ENCODE results near the gene ITIH4.

ITIH4 gene

DNA sequence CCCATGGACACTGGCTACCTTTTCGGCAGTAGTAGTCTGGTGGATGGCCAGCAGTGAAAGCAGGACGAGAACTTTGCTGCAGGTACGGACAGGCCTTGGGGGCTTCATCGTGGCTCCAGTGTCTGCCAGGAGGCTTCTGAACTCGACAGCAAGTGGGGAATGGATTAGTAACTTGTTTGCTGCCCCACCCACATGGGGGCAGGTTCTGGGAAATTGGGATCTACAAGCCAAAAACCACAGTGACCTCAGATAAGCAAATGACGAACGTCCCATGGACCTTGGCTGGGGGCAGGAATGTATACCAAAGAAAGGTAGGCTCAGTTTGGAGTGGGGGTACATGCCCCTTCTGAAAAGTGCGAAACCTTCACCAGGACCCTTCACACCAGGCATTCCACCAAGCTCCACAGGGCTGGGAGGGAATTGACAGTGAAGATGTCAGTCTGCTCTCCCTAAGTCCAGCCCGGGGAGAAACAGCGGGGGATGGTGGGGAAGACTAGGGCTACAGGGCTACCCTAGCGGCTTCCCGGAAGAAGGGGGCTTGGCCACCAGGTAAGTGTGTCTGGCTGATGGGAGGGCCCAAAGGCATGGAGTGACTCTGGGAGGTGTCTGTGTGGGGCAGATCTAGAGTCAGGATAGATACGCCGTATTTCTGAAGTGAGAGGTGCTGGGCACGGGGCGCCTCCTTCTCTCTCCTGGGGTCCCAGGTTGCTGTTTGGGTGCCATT, at the start of gene ITIH4:
Gene ITIH4 (minus strand): TSS at position 138 of the 724 bp plus-strand sequence. CDS start 30 bp downstream, at position 108.
- no peak for DNase-seq

DNA sequence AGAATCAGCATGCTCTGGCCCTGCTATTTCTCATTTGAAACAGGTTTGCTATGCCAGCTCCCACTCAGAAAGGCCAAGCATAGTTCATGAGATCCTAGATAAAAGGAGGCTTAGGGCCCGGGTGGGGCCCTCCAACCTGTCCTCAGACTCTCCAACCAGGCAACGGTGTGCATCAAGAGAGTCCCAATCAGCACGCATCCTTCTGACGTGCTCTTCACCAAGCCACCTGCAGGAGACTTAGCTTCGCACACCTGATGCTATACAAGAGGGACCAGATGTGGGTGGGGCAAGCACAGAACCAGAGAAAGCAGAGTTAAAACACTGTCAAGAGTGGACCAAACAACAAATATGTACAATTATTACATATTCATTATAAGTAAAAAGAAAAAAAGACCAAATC, 49.6 kb upstream of the ITIH4 start:
- no peak for DNase-seq

DNA sequence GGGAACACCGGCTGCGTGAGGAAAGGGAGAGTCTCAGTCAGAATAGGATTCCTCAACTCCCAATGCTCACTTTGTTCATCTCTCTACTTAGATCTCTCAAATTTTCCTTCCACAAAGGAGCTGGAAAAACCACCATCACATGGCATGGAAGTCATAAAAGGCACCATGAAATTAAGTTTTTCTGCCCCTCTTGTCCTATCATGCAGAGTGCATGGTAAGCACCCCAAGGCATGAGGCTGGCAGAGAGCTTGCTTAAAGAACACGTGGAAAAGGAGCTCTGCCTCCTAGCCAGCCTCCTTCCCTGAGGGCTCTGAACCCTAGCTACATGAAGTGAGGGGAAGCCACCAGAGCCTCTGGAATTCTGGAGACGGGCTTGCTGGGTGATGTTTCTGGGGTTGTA, 49.1 kb upstream of the ITIH4 start:
- DNase-seq = no peak

DNA sequence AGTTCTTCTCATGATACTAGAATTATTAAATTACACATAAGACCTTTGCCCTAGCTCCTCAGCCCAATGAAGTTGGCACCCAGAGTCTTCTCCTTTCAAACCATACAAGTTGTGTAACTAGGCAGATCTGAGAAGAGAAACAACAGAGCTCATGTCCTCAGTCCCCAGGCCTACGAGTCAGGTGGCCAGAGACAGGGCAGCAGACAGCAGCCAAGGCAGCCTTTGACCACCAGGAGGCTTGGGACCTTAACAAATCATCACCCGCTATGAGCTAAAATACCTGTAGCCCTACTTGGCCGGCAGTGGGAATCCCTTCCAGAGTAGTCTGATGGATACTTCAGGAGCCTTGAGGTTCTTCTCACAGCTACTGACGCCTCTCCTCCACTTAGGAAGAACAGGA, 48.6 kb upstream of the ITIH4 start:
- DNase-seq = no peak

DNA sequence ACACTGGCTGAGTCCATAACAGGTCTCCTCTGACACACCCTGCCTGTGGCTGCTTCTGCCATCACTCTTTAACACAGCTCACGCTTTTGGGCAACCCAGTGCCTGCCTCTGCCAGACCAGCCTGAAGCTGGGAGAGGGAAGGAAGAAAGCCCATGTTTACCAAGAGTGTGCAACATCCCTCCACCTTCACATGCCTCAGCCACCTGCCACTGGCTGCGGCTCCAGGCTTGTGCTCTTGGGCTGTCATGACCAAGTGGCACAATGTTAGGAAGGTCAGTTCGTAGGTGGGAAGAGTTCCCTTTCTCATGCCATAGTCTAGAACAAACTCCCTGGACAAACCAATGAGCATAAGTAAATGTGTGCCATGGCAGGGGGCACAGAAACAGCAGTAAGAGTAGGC, 46.6 kb upstream of the ITIH4 start:
- DNase-seq = no peak

DNA sequence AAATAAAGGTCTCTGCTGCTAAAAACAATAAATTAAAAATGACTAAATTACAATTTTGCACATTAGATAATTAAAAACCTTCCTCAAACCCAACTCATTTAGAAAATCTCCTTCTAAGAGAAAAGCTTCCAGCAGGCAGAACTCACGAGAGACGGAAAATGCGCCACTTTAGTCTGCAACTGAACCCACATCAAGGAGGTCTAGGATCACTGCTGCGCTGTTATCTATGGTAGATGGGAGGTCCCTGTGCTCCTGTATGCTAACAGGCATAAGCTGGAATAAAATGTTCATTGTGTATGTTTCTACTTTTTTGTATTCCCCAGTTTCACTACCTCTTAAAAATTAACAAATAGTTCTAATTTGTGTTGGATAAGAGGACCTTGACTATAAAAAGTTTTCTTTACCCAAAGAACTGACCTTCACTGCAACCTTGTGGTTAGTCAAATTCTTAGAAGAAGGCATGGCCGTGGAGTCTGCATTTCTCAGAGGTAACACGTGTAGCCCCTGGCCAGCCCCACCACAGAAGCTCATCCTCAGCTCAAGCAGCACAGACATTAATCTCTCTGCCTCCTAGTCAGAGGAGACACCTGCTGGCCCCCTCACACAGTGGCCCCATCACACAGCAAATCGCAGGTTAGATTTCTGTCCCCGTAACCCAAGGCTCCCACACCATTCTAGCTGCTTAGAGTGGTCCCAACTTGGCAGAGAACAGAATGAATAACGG, 44.6 kb upstream of the ITIH4 start:
- DNase-seq = no peak

DNA sequence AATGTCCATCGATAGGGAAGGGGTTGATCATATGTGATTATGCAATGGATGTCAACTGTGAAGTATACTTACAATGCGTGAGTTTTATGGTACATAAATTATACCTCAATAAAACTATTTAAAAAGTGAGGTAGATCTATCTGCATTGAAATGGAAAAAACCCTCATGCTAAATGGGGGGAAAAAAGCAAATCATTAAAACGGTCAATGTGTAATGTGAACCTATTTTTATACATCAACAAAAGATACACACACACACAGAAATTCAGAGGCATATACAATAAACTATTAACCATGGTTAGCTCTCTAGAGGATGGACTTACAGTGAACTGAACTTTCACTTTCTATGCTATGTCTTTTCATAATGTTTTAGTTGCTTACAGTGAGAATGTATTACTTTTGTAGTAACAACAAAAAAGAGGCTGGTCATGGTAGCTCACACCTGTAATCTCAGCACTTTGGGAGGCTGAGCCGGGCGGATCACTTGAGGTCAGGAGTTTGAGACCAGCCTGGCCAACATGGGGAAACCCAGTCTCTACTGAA, 43.8 kb upstream of the ITIH4 start:
- no peak for DNase-seq

DNA sequence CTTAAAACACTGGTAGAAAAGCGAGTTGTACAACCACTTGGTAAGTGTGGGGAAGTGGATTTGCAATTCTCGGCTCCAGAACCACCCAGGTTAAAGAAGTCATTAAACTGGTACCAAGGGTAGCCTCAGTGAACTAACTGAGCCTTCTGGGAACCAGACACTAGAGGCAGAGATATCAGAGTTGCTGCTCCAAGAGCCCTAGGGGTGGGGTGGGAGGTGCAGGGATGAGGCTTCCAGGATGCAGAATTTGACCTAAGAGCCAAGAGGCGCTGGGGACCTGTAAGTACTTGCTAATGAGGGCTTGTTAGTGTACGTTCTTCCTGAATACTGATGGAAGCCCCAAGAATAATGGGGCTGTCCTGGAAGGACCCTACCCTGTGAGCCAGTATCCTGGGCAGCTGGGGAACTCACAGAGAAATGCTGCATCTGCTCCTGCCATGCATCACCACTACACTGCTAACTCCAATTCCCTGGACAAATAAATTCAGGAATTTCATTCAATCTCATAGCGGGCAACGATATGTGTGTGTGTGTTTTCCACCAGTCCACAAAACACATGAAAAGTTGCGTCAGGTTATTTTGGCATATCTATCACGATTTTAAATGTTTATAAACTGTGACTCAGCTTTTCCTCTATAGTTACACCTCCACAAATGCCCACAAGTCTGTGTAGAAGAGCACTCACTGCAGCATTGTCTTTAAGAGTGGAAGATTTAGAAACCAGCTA, 43.1 kb upstream of the ITIH4 start:
- no peak for DNase-seq

DNA sequence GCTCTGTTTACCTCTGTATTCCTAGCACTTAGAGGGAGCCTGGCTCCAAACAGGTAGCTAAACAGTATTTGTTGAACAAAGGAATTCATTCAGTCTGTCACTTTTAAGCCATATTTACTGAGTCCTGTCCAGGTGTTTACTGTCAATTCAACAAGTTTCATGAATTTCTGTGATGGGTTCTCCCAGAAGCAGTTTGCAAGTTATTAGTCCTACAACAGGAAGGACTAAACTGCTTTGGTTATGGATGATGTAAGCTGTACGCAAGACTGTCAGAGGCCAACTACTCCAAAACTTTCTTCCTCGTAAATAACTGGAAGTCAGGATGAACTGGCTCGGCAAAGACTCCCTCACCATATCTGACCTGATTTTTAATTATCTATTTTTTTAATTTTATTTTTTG, 41.8 kb upstream of the ITIH4 start:
- DNase-seq = no peak

DNA sequence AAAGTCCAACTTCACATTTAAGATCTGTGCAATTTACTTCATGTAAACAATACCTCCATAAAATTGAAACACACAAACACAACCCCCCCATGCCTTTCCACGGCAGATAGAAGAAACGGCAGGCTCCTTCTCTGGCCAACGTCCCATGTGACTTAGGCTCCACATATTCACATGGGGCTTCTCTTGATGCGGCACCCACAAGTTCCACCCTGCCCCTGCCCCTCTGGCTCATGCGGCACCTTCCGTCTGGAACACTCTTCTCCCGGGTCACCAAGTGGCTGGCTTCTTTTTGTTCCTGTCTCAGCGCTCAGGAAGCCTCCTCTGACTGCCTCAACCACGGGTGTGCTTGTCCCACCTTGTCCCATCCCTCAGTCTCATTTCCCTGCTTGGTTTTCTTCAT, 41.3 kb upstream of the ITIH4 start:
- DNase-seq = no peak

DNA sequence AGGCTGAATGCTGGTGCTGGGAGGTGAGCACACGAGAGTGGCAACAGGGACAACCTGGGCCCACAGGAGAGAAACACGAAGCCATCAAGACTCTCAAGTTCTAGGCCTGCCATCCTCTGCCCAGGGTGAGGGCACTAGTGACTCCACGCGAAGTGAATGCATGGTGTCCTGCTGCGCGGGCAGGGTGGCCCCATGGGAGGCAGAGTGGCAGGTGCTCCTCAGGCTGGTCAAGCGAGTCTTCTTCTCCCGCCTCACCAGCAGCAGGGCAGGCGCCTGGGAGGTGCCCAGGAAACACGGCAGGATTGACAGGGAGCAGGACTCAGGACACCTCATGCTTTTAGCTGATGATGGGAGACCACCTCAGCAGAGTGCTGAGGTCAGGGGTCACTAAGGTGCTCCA, 40.0 kb upstream of the ITIH4 start:
- no peak for DNase-seq

DNA sequence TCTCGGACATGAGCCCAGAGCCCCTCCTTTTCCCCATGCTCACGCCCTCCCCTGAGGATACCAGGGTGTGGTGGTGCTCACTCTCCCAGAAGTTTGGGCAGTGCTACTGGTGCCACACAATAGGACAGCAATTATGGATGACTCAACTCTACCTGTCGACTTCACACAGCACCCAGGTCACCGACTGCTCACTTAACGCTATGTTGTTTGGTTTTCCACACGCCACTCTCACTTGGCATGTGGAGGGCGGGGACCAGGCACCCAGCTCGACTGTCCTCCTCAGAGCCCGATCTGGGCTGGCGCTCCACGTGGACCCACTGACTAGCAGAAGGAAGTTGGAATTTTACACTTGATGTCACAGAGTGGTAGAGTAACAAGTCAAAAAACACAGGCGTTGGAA, 36.0 kb upstream of the ITIH4 start:
- DNase-seq = no peak

DNA sequence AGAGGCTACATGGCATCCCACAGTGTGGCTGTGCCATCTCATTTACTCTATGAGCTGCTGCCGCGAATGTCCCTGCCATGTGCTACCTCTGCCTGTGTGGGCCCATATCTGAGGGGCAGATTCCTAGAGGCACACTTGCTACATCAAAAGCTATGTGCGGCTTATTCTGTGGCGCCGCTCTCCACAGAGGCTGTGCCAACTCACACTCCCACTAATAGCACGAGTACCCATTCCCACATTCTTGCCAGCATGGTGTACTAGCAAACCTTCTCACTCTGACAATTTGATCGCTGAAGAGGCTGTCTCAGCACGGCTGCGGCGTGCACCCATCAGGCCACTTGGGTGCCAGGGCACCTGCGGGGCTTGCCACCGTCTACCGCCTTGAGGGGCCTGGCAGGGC, 35.5 kb upstream of the ITIH4 start:
- no peak for DNase-seq

DNA sequence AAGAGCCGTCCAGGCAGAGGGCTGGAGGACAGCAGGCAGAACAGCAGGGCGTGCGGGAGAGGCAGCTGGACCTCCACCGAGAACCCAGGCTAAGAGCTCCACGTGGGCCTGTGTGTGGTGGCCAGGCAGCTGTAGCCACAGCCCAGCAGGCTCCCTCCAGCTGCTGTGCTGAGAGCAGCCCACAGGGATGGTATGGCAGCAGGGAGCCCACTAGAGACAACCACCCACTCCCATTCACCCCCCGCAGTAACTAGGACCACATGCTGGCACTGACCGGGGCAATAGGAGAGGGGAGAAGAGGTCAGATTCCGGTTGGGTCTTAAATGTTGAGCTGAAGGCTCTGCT, 29.9 kb upstream of the ITIH4 start:
- no peak for DNase-seq

DNA sequence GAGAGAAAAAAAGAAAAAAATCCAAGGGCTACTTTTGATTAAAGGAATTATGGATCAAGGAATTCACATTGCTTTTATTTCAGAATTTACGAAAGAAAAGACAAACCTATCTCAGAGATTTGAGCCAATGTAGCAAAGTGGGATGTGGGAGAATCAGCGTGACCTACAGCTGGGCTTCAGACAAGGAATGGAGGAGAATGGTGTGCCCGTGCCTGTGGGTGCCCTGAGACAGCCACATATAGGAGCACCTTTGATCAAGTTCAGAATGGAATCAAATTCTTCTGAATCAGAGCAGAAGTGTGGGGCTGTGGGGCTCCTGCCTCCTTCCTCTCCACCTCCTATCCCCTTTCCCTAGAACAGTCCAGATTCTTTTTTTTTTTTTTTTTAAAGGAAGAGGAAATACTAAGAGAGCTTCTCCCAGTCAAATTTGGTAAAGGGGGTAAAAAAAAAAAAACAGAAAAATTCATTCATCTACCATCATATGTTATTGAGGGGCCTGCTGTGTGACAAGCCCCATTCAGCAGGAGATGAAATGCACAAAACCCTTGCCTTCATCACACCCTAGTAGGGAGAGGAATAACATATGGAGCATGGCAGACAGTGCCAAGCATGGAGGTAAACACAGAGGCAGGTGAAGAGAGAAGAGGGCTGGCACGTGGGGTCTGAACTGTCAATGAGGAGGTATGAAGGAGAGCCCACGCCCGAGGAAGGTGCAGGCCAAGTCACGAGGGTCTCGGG, 29.4 kb upstream of the ITIH4 start:
- DNase-seq = no peak

DNA sequence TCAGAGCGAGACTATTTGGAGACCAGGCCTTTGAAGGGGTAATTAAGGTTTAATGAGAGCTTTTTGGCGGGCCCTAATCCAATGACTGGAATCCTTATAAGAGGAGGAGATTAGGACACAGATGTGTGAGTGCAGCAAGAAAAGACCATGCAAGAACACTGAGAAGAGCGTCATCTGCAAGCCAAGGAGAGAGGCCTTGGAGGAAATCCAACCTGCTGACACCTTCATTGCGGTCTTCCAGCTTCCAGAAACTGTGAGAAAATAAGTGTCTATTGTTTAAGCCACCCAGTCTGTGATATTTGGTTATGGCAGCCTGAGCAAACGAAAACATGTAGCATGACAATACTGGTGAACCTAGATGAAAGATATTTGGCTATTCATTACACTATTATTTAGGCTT, 27.4 kb upstream of the ITIH4 start:
- DNase-seq = no peak

DNA sequence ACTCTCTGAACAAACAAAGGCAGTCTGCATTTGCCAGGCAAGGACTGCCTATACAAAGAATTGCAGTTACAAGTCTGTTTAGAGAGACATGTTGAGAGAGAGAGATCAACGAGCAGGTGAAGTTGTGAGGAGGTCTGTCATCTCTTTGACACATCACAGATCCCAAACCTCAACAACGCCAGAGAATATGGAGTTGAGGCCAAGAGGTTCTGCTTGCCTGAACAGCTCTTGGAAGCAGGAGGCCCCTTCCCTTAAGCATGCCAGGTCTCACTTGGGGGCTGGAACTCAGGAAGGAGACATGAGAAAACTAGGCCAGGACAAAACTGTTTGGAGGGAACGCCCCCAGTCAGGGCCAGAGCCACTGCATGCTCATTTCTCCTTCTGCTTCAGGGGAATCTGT, 26.7 kb upstream of the ITIH4 start:
- no peak for DNase-seq

DNA sequence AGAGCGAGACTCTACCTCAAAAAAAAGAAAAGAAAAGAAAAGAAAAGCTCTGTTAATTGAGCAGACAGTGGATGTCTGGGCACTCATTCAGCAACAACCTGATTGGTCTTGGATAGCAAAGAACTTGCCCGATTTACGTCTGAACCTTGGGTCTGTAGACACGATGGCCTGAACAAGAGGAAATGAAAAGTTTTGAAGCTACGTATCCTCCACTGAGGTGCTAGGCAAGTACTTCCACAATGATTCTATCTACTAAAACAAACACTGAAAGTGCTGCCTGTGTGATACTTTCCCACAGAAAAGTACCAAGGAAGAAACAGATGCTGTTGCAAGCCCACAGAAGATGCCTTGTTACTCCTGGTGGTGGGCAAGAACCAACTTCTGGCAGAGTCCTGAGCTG, 26.2 kb upstream of the ITIH4 start:
- no peak for DNase-seq

DNA sequence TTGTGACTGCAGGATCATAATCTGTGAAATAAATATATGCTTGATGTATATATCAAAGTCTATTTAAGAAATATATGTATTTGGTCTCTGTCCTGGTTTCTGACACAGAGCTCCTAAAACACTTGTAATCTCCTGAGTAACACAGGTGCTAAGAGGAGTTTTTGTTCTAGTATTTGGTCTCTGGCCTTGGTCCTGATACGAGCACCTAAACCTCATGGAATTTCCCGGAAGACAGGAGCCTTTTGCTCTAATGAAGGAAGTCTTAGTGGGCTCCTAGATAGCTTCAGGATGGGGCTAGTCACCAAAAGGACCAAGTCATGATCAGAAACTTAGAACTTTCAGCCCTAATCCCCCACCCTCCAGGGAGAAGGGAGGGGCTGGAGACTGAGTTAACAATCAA, 23.5 kb upstream of the ITIH4 start:
- no peak for DNase-seq

DNA sequence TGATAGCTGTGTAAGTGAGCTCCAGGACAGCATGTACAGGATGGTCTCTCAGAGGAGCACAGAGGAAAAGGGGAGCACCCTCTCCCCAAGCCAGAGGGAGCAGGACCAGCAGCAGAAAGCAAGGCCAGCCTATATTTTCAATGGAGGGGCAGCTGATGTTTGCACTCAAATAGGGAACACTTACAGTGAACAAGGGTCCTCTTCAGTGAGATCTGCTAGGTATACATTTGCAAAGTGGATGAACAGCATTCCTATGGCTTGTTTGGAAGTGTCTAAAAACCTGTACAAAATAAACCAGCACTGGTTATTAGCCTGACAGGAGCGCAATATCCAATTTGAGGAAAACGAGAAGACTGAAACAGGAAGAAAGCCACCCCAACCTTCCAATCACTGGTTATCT, 21.9 kb upstream of the ITIH4 start:
- DNase-seq = no peak

DNA sequence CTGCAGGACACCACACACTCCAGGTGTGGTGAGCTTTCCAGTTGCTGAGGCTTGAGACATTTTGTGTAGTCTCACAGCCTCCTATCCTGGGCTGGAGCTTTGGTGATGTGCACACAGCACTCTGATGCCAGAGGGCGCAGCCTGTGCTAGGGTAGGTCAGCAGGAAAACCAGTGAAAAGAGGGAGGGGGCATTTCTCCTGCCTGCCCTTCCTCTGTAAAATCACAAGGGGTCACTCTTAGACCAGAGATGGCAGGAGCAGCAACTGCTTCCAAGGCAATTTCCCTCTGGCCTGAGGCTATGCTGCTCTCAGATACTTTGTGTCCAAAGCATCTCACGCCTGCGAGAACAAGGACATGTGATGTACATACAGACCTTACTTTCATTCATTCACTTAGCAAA, 20.9 kb upstream of the ITIH4 start:
- peak; percentile 9 for DNase-seq

DNA sequence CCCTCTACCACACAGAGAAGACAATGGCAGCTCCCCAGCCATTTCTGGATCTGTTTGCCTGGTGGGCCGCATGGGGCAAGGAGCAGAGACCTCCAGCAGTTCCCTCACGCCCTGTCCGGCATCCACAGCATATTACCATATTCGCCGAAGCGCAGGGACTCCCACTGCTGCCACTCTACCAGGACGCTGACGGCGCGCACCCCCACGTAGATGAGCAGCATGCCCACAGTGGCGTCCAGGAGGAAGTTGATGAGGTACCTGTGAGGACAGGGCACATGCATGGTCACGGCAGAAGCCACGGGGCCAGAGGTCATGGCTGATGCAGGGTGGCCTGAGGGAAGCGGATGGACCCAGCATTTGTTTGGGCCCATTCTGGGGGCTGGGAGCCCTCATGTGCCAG, 19.2 kb upstream of the ITIH4 start:
- DNase-seq = no peak

DNA sequence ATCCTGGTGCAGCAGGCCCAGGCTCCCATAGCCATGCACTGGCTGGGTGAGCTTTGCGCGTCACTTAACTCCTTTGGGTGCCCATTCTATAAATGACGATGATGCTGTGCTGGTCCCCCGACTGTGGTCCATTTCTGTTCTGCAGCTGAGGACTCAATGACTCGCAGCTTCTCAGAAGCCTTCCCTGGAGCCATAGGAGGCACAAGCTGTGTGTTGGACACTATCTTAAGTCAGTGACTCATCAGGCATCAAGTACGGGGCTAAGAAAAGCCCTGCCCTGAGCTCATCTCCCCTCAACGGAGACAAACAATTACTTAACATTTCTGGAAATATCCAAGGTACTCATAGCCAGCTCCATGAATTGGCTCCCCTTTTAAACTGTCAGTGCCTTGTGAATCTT, 18.1 kb upstream of the ITIH4 start:
- no peak for DNase-seq

Data from CD4-positive, alpha-beta T cell treated with Interferon gamma for 1 hour (primary cell).